K562 (cell line): ENCODE results near the gene ASPDH. TPM values are rescaled to one million over a fixed set of nuclear protein-coding genes. Genes with fewer than 3 reads are reported as not detected.
A peak's percentile ranks its signal among the peaks of the same experiment; 100 is the strongest.

Source experiments
- CCAR2 ChIP-seq: fragments of 200-400 bp; formaldehyde crosslinking; IDR thresholded peaks from 2 replicates; pipeline ENCODE4 v1.6.1; 2017; ENCODE audit warnings: mild to moderate bottlenecking, low read depth, low read length
- DDX20 ChIP-seq: fragments of 450-650 bp; IDR thresholded peaks from 2 replicates; pipeline ENCODE4 v1.6.1; 2016; ENCODE audit warnings: missing genetic modification characterization, low read depth, mild to moderate bottlenecking, missing compliant biosample characterization, moderate library complexity
- HNRNPH1 ChIP-seq: fragments of 200-400 bp; formaldehyde crosslinking; optimal IDR thresholded peaks from 2 replicates; pipeline ENCODE3; 2017; ENCODE audit warnings: low read depth, mild to moderate bottlenecking, low read length, moderate library complexity
- IFI16 ChIP-seq: fragments of 250-450 bp; sonication (Bioruptor Pico); IDR thresholded peaks from 2 replicates; pipeline ENCODE4 v2.1.2; 2022; ENCODE audit warnings: mild to moderate bottlenecking, inconsistent platforms
- JUN ChIP-seq, 2 experiments: sonication (generic) in 1 of 2; formaldehyde crosslinking in 1 of 2; IDR thresholded peaks; 2 replicates each; pipeline versions ENCODE4 v1.6.1 to v1.8.0; 2012 to 2022; ENCODE audit warnings: borderline replicate concordance in 2 of 2, mild to moderate bottlenecking in 2 of 2, improper control_type of control experiment in 1 of 2, low read depth in 1 of 2, low read length in 1 of 2, missing genetic modification reagents in 1 of 2
- MEIS2 ChIP-seq: fragments of 450-650 bp; IDR thresholded peaks from 2 replicates; pipeline ENCODE4 v1.6.1; 2014; ENCODE audit warnings: mild to moderate bottlenecking; ENCODE audit not compliant: partially characterized antibody
- NCOA1 ChIP-seq: fragments of 450-650 bp; IDR thresholded peaks from 2 replicates; pipeline ENCODE4 v1.6.1; 2016; ENCODE audit warnings: low read depth
- NEUROD1 ChIP-seq: fragments of 150-350 bp; IDR thresholded peaks from 2 replicates; pipeline ENCODE4 v1.6.1; 2014; ENCODE audit warnings: borderline replicate concordance, low read length, low read depth; ENCODE audit not compliant: partially characterized antibody
- PCBP1 ChIP-seq: fragments of 200-400 bp; formaldehyde crosslinking; IDR thresholded peaks from 2 replicates; pipeline ENCODE4 v1.6.1; 2018; ENCODE audit warnings: mild to moderate bottlenecking, low read depth, low read length; ENCODE audit not compliant: poor library complexity, severe bottlenecking
- PTRF ChIP-seq: fragments of 450-650 bp; IDR thresholded peaks from 2 replicates; pipeline ENCODE4 v1.6.1; 2016; ENCODE audit warnings: mild to moderate bottlenecking, missing genetic modification characterization, missing compliant biosample characterization
- SIRT6 ChIP-seq: IDR thresholded peaks from one replicate; pipeline ENCODE4 v1.6.1; 2012; ENCODE audit warnings: low read depth, mild to moderate bottlenecking, control low read depth, inconsistent platforms, low read length, moderate library complexity
- SUPT5H ChIP-seq: fragments of 450-650 bp; IDR thresholded peaks from 2 replicates; pipeline ENCODE4 v1.6.1; 2016
- TAF1 ChIP-seq: IDR thresholded peaks from 2 replicates; pipeline ENCODE4 v1.6.1; 2011; ENCODE audit warnings: mild to moderate bottlenecking, low read length, moderate library complexity; ENCODE audit not compliant: insufficient read depth, control insufficient read depth, severe bottlenecking; ENCODE audit errors: extremely low read depth
- TAF15 ChIP-seq: fragments of 200-400 bp; formaldehyde crosslinking; IDR thresholded peaks from 2 replicates; pipeline ENCODE4 v1.6.1; 2017; ENCODE audit warnings: mild to moderate bottlenecking, low read depth, low read length, moderate library complexity
- ZNF551 ChIP-seq: fragments of 250-450 bp; sonication (Bioruptor Pico); IDR thresholded peaks from 2 replicates; pipeline ENCODE4 v1.5.0; 2021; ENCODE audit warnings: mild to moderate bottlenecking, moderate library complexity
- ZNF699 ChIP-seq: fragments of 250-450 bp; sonication (Bioruptor Pico); IDR thresholded peaks from 2 replicates; pipeline ENCODE4 v1.8.0; 2021; ENCODE audit warnings: mild to moderate bottlenecking, moderate library complexity; ENCODE audit not compliant: insufficient replicate concordance
- polyA plus RNA-seq, 8 experiments: library from polyadenylated mRNA; depleted of rRNA in 4 of 8; stranded (reverse) in 5 of 8; unstranded in 3 of 8; fragments of >200 nt; fragmentation: Nextera tagmentation in 2 of 8; fragmentation: Illumina TruSeq in 1 of 8; extraction: Ambion mirVana in 2 of 8; extraction: Trizol in 1 of 8; gene quantifications; 2 replicates each; pipeline versions ENCODE4 v1.2.1 to v1.2.3, GENCODE V29; 2011 to 2014; ENCODE audit warnings: inconsistent platforms in 1 of 8, missing spikeins in 1 of 8
- total RNA-seq, 7 experiments: library from RNA; depleted of rRNA in 6 of 7; stranded (reverse); fragments of >200 nt in 6 of 7; fragmentation: Illumina TruSeq in 2 of 7; extraction: Trizol in 2 of 7; gene quantifications; 2 replicates each; pipeline versions ENCODE4 v1.2.1 to v1.2.3, GENCODE V29; 2011 to 2021; ENCODE audit warnings: low replicate concordance in 1 of 7
- TF ChIP-seq, protein P1 (sequence below), 2 experiments: fragments of 450-650 bp; IDR thresholded peaks; 2 replicates each; pipeline ENCODE4 v1.6.1; 2018; ENCODE audit warnings: mild to moderate bottlenecking in 2 of 2, low read depth in 1 of 2; ENCODE audit not compliant: partially characterized antibody in 2 of 2
- TF ChIP-seq, protein P2 (sequence below): sonication (generic); formaldehyde crosslinking; IDR thresholded peaks from 2 replicates; pipeline ENCODE4 v1.8.1; 2023; ENCODE audit warnings: mild to moderate bottlenecking, missing genetic modification reagents
- TF ChIP-seq, protein P3 (sequence below): fragments of 450-650 bp; IDR thresholded peaks from 2 replicates; pipeline ENCODE4 v1.6.1; 2016; ENCODE audit warnings: antibody characterized with exemption

Gene ASPDH
- total and polyA plus RNA-seq, 9 of the 15 experiments (the other 6 are each of a cell fraction or from before 2014, with no cell fraction given) = not detected

DNA sequence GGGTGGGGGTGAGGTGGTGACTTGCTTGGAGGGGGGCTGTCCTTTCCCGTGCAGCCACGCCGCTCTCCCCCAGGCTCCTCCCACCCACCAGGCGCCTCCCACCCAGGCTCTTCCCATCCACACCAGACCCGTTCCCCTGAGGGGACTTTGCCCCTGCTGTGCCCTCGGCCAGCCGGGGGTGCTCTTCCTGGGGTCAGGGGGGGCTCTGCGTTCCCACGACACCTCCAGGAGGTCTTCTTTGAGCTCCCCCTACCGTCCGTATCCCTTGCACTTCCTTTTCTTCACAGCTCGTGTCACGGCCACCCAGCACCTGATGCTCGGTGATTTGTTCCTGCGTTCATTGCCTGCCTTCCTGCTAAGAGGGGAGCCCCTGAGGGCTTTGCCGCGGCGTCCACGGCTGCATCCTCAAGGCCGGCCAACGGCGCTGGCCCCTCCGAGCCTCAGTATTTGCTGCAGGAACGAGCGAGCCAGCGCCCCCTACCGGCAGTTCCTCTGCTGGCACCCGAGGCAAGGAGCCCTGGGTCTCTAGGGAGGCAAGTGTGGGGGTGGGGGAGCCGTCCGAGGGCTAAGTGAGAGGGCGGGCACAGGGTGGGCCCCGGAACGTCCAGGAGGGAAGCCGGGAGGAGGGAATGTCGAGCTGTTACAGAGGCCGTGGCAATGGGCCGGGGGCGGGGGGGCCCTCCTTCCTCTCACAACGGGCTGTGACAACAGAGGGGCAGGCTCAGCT is 42.7 kb upstream of the ASPDH start (continued):
- TF ChIP-seq, protein P1, sequence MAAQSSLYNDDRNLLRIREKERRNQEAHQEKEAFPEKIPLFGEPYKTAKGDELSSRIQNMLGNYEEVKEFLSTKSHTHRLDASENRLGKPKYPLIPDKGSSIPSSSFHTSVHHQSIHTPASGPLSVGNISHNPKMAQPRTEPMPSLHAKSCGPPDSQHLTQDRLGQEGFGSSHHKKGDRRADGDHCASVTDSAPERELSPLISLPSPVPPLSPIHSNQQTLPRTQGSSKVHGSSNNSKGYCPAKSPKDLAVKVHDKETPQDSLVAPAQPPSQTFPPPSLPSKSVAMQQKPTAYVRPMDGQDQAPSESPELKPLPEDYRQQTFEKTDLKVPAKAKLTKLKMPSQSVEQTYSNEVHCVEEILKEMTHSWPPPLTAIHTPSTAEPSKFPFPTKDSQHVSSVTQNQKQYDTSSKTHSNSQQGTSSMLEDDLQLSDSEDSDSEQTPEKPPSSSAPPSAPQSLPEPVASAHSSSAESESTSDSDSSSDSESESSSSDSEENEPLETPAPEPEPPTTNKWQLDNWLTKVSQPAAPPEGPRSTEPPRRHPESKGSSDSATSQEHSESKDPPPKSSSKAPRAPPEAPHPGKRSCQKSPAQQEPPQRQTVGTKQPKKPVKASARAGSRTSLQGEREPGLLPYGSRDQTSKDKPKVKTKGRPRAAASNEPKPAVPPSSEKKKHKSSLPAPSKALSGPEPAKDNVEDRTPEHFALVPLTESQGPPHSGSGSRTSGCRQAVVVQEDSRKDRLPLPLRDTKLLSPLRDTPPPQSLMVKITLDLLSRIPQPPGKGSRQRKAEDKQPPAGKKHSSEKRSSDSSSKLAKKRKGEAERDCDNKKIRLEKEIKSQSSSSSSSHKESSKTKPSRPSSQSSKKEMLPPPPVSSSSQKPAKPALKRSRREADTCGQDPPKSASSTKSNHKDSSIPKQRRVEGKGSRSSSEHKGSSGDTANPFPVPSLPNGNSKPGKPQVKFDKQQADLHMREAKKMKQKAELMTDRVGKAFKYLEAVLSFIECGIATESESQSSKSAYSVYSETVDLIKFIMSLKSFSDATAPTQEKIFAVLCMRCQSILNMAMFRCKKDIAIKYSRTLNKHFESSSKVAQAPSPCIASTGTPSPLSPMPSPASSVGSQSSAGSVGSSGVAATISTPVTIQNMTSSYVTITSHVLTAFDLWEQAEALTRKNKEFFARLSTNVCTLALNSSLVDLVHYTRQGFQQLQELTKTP (IDR thresholded peaks at IDR 0.05; ENCODE audit: low read depth in 1 of 2, partially characterized antibody in 2 of 2) = no peak
- TF ChIP-seq IFI16 (no peak), HNRNPH1 (no peak), ZNF699 (CRISPR knock-in tag) (no peak), NCOA1 (no peak), SUPT5H (no peak), ZNF551 (no peak), JUN (IDR thresholded peaks at IDR 0.05; ENCODE audit: borderline replicate concordance, low read depth, low read length) (no peak), JUN (CRISPR knock-in tag; IDR thresholded peaks at IDR 0.05; ENCODE audit: borderline replicate concordance) (no peak), SIRT6 (no peak), PCBP1 (no peak), MEIS2 (no peak), CCAR2 (no peak), TAF1 (no peak), DDX20 (tag) (no peak), NEUROD1 (no peak), PTRF (tag) (no peak), TAF15 (no peak)
- TF ChIP-seq, protein P2, sequence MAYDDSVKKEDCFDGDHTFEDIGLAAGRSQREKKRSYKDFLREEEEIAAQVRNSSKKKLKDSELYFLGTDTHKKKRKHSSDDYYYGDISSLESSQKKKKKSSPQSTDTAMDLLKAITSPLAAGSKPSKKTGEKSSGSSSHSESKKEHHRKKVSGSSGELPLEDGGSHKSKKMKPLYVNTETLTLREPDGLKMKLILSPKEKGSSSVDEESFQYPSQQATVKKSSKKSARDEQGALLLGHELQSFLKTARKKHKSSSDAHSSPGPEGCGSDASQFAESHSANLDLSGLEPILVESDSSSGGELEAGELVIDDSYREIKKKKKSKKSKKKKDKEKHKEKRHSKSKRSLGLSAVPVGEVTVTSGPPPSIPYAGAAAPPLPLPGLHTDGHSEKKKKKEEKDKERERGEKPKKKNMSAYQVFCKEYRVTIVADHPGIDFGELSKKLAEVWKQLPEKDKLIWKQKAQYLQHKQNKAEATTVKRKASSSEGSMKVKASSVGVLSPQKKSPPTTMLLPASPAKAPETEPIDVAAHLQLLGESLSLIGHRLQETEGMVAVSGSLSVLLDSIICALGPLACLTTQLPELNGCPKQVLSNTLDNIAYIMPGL (CRISPR knock-in tag) = no peak
- TF ChIP-seq, protein P3, sequence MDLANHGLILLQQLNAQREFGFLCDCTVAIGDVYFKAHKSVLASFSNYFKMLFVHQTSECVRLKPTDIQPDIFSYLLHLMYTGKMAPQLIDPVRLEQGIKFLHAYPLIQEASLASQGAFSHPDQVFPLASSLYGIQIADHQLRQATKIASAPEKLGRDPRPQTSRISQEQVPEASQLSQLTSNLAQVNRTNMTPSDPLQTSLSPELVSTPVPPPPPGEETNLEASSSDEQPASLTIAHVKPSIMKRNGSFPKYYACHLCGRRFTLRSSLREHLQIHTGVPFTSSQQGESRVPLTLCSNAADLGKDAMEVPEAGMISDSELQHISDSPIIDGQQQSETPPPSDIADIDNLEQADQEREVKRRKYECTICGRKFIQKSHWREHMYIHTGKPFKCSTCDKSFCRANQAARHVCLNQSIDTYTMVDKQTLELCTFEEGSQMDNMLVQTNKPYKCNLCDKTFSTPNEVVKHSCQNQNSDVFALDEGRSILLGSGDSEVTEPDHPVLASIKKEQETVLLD = peak; percentile 67; the same call in 1 of the 2 replicates
